Muscle of back (tissue), 11 donors: ENCODE measurements around the gene KRTAP20-3. TPM values are rescaled to one million over a fixed set of nuclear protein-coding genes. Genes with fewer than 3 reads are reported as not detected.

Experiments
- DNase-seq, 3 donors: peaks; one replicate each; pipeline versions ENCODE4 v3.0.0 to v3.0.0-alpha.2; 2013
- polyA plus RNA-seq, 10 donors: library from polyadenylated mRNA; unstranded; fragments of 120-200 nt; gene quantifications; one replicate each; pipeline ENCODE4 v1.2.1, GENCODE V29; 2013; ENCODE audit not compliant: insufficient read length in 10 of 10

Gene KRTAP20-3
- polyA plus RNA-seq, 10 donors, result not detected

DNA sequence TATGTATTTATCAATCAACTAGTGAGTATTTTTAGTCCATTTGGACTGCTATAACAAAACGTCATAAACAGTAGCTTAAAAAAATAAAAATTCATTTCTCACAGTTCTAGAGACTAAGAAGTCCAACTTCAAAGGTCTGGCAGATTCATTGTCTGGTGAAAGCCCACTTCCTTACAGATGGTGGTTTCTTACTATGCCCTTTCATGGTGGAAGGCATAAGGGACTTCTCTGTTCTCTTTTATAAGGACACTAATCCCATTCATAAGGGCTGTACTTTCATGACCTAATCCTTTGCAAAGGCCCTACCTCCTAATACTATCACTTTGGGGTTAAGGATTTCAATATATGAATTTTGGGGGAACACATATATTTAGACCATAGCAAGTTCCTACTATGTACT lies 37.9 kb downstream of the KRTAP20-3 start:
- no peak for DNase-seq

DNA sequence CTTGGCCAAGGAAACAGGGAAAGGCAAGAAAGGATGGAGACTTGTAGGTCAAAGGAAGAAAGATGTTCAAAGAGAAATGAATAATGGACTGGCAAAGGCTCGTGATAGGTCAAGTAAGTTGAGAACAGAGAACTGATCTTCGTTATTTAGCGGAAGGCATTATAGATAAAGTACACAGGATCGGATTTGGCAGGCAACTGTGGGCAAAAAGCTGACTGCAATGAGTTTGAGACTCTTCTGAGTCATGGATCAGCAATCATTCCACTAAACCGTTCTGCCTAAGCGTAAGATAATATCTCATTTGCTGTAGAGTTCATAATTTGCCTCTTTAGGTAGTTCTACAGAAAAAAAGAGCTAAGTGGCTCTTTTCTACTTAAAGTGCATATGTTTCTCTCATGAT lies 41.8 kb downstream of the KRTAP20-3 start:
- DNase-seq, result no peak

DNA sequence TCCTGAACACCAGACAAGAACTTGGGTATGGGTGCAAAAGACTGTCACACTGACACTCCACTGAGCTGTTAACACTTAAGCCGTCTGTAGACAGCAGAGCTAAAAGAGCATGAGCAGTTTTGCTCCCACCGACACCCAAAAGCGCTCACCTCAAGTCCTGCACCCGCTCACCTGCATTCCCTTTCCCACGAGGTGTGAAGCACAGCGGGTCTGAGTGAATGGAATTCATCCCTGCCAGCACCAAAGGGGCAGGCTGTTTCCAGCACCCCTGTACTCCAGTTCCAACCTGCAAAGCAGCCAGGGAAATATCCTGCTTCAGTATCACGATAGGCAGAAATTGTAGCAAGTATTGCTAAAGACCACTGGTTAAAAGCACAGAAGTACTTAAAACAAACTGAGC lies 47.2 kb downstream of the KRTAP20-3 start:
- DNase-seq, result no peak

Other genes with a start within 250 kb of the KRTAP20-3 start
- gene KRTAP13-1, start 246.8 kb upstream of the KRTAP20-3 start, polyA plus RNA-seq, result not detected
- gene KRTAP13-3, start 216.9 kb upstream of the KRTAP20-3 start, polyA plus RNA-seq, result not detected
- not detected for gene KRTAP13-4, start 212.6 kb upstream of the KRTAP20-3 start, polyA plus RNA-seq
- not detected for gene KRTAP15-1, start 202.6 kb upstream of the KRTAP20-3 start, polyA plus RNA-seq
- gene KRTAP19-1, start 162.5 kb upstream of the KRTAP20-3 start, polyA plus RNA-seq, result not detected
- gene KRTAP19-2, start 155.4 kb upstream of the KRTAP20-3 start, polyA plus RNA-seq, result not detected
- gene KRTAP19-3, start 150.9 kb upstream of the KRTAP20-3 start, polyA plus RNA-seq, result not detected
- gene KRTAP19-4, start 145.7 kb upstream of the KRTAP20-3 start, polyA plus RNA-seq, result not detected
- not detected for gene KRTAP19-5, start 140.7 kb upstream of the KRTAP20-3 start, polyA plus RNA-seq
- not detected for gene KRTAP19-6, start 101.0 kb upstream of the KRTAP20-3 start, polyA plus RNA-seq
- gene KRTAP19-7, start 81.5 kb upstream of the KRTAP20-3 start, polyA plus RNA-seq, result not detected
- not detected for gene KRTAP22-2, start 52.5 kb upstream of the KRTAP20-3 start, polyA plus RNA-seq
- gene KRTAP6-3, start 50.4 kb upstream of the KRTAP20-3 start, polyA plus RNA-seq, result not detected
- not detected for gene KRTAP6-2, start 44.0 kb upstream of the KRTAP20-3 start, polyA plus RNA-seq
- gene KRTAP22-1, start 41.8 kb upstream of the KRTAP20-3 start, polyA plus RNA-seq, result not detected
- gene KRTAP6-1, start 28.9 kb upstream of the KRTAP20-3 start, polyA plus RNA-seq, result not detected
- gene KRTAP20-1, start 26.4 kb upstream of the KRTAP20-3 start, polyA plus RNA-seq, result not detected
- not detected for gene KRTAP20-4, start 22.2 kb upstream of the KRTAP20-3 start, polyA plus RNA-seq
- gene KRTAP20-2, start 7.7 kb upstream of the KRTAP20-3 start, polyA plus RNA-seq, result not detected
- gene KRTAP21-3, start 75.9 kb downstream of the KRTAP20-3 start, polyA plus RNA-seq, result not detected
- gene KRTAP21-2, start 104.4 kb downstream of the KRTAP20-3 start, polyA plus RNA-seq, result not detected
- gene KRTAP21-1, start 112.6 kb downstream of the KRTAP20-3 start, polyA plus RNA-seq, result not detected
- gene KRTAP8-1, start 170.4 kb downstream of the KRTAP20-3 start, polyA plus RNA-seq, result not detected
- gene KRTAP7-1, start 186.9 kb downstream of the KRTAP20-3 start, polyA plus RNA-seq, result not detected
- gene KRTAP11-1, start 238.7 kb downstream of the KRTAP20-3 start, polyA plus RNA-seq, result not detected